Epithelial cell of proximal tubule (primary cell): Measurements from ENCODE around the gene OSBP2. TPM values are rescaled to one million over a fixed set of nuclear protein-coding genes. Genes with fewer than 3 reads are reported as not detected.

Experiments used
- DNase-seq: peaks from one replicate; pipeline ENCODE4 v3.0.0-alpha.2; 2011; ENCODE audit warnings: low read depth
- H3K4me3 ChIP-seq: 2 replicates; pipeline ENCODE4 v1.5.1; 2011; ENCODE audit warnings: low read depth, mild to moderate bottlenecking, low read length
- CTCF ChIP-seq: conservative IDR thresholded peaks from 2 replicates; pipeline ENCODE4 v1.5.1; 2012; ENCODE audit warnings: low read depth, mild to moderate bottlenecking, low read length
- total RNA-seq: library from RNA; depleted of rRNA; stranded (reverse); fragments of >200 nt; gene quantifications from 2 replicates; pipeline ENCODE4 v1.2.3, GENCODE V29; 2015

The OSBP2 gene
- 1.3 and 1.7 TPM in 2 replicates for total RNA-seq

- TF ChIP-seq CTCF: no peak
- peak within 1 kb of the TSS; percentile 66 for H3K4me3 ChIP-seq
- DNase-seq: no peak
Measured at GRCh38 chr22:30694640-30695350, at the start of gene OSBP2. Gene OSBP2, plus strand, starts transcription at chr22:30694874. Its CDS starts 36 bp downstream, at chr22:30694910.

- no peak overlapping the region for H3K4me3 ChIP-seq
- no peak for TF ChIP-seq CTCF
- no peak for DNase-seq
Measured at GRCh38 chr22:30646518-30647160, 48.0 kb upstream of the OSBP2 start.

GRCh38 chr22:30647536-30647935, 47.1 kb upstream of the OSBP2 start:
- no peak for DNase-seq
- no peak for TF ChIP-seq CTCF
- no peak overlapping the region for H3K4me3 ChIP-seq

GRCh38 chr22:30648825-30649224, 45.8 kb upstream of the OSBP2 start:
- TF ChIP-seq CTCF: no peak

GRCh38 chr22:30649430-30650007, 45.2 kb upstream of the OSBP2 start:
- H3K4me3 ChIP-seq: no peak overlapping the region
- DNase-seq: no peak
- TF ChIP-seq CTCF: peak; percentile 38

More at GRCh38 chr22:30648825-30649224, 45.8 kb upstream of the OSBP2 start:
- no peak for DNase-seq
- no peak overlapping the region for H3K4me3 ChIP-seq

GRCh38 chr22:30650508-30651116, 44.1 kb upstream of the OSBP2 start:
- TF ChIP-seq CTCF: no peak
- H3K4me3 ChIP-seq: no peak overlapping the region
- DNase-seq: no peak
